Right kidney (tissue), 9 donors: ENCODE measurements around the gene SPECC1.
"Not testable (repeated sequence)": the region's sequence is repeated elsewhere in the genome, so short reads cannot be mapped to it uniquely, and the experiment has no call there.

ENCODE experiments used
- DNase-seq: peaks from one replicate; pipeline ENCODE4 v3.0.0-alpha.2; 2016
- long read RNA-seq, 8 donors: transcript quantifications; one replicate each; lab custom pipeline, GENCODE V29; 2026

SPECC1 gene
- long read RNA-seq, donor 1, full-length matches to known transcripts = 1 of 1 reads
- long read RNA-seq, donor 1, partial matches to known transcripts = 0 of 1 reads
- long read RNA-seq, donor 1, other reads (novel, unspliced or antisense) = 0 of 1 reads
- long read RNA-seq, donor 2 = 0 reads
- long read RNA-seq, donor 3 = 0 reads
- long read RNA-seq, donor 4 = 0 reads
- long read RNA-seq, donor 5 = 0 reads
- long read RNA-seq, donor 6, partial matches to known transcripts = 0 of 1 reads
- long read RNA-seq, donor 6, other reads (novel, unspliced or antisense) = 0 of 1 reads
- long read RNA-seq, donor 7 = 0 reads
- long read RNA-seq, donor 8, partial matches to known transcripts = 0 of 3 reads
- long read RNA-seq, donor 8, other reads (novel, unspliced or antisense) = 0 of 3 reads

- DNase-seq = peak; percentile 90
These were observed at the start of gene SPECC1 for GRCh38 chr17:20009302-20010098. TSS of gene SPECC1 (plus strand) at chr17:20009359. CDS start at chr17:20096652, 87,293 bp downstream.

- DNase-seq = not testable (repeated sequence)
These were observed 46.2 kb upstream of the SPECC1 start for GRCh38 chr17:19962954-19963353.

GRCh38 chr17:19973156-19973555 lies 36.0 kb upstream of the SPECC1 start:
- DNase-seq = no peak

GRCh38 chr17:19975601-19976000 lies 33.6 kb upstream of the SPECC1 start:
- no peak for DNase-seq

GRCh38 chr17:19977293-19978208 lies 31.6 kb upstream of the SPECC1 start, which contains the start of gene AKAP10:
TSS of gene AKAP10 (minus strand) at chr17:19977828. CDS start at chr17:19977679, 149 bp downstream.
- peak; percentile 94 for DNase-seq

- no peak for DNase-seq
These were observed 30.9 kb upstream of the SPECC1 start for GRCh38 chr17:19978209-19978802.

GRCh38 chr17:19978805-19979211 lies 30.4 kb upstream of the SPECC1 start:
- DNase-seq = no peak

GRCh38 chr17:19979917-19980770 lies 29.0 kb upstream of the SPECC1 start:
- no peak for DNase-seq

GRCh38 chr17:19986941-19987861 lies 22.0 kb upstream of the SPECC1 start:
- no peak for DNase-seq

- DNase-seq = no peak
These were observed 21.3 kb upstream of the SPECC1 start for GRCh38 chr17:19987897-19988296.

GRCh38 chr17:19991252-19991885 lies 17.8 kb upstream of the SPECC1 start:
- no peak for DNase-seq

GRCh38 chr17:19992803-19993713 lies 16.1 kb upstream of the SPECC1 start:
- peak; percentile 73 for DNase-seq

GRCh38 chr17:19996086-19996485 lies 13.1 kb upstream of the SPECC1 start:
- DNase-seq = no peak

GRCh38 chr17:19996502-19996901 lies 12.7 kb upstream of the SPECC1 start:
- no peak for DNase-seq

- DNase-seq = no peak
These were observed 712 bp upstream of the SPECC1 start for GRCh38 chr17:20008242-20009051.

- DNase-seq = no peak
These were observed 182 bp upstream of the SPECC1 start for GRCh38 chr17:20009052-20009301.

- peak; percentile 36 for DNase-seq
These were observed 1.1 kb downstream of the SPECC1 start for GRCh38 chr17:20010099-20010863.
